ENCODE data around the gene DGKA. TPM values are rescaled to one million over a fixed set of nuclear protein-coding genes. Genes with fewer than 3 reads are reported as not detected.

Gene DGKA
- total RNA-seq, 1 experiment from 2014 or later = 25.9 TPM

DNA sequence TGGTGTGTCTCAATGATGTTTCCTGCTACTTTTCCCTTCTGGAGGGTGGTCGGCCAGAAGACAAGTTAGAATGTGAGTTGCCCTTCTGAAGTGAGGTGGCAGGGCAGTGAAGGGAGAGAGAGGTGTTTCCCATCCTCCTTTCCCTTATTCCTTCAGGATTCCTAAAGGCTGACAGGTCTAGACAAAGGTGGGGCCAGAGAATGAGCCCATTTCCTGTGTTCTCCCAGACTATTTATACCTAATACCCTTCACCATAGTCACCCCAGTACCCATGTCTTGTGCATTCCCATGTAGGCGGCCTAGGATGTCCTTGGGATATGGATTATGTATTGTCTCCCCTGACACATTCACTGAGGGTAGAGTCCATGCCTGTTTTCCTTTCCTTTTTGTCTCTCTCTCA, 7.0 kb downstream of the DGKA start:
- Histone ChIP-seq H2BK20ac (ENCODE audit: low read depth, low read length, poor library complexity, severe bottlenecking) (no peak overlapping the region), H3K27ac (ENCODE audit: insufficient read length, low read depth, low read length) (no peak overlapping the region), H3K4ac (ENCODE audit: low read depth, low read length) (no peak overlapping the region), H2BK120ac (ENCODE audit: low read depth, low read length, poor library complexity, severe bottlenecking) (no peak overlapping the region), H3K23ac (ENCODE audit: insufficient read length, low read depth, low read length) (no peak overlapping the region), H3K9ac (ENCODE audit: extremely low read depth, insufficient read length, low read length) (no peak overlapping the region), H2AK5ac (ENCODE audit: insufficient read length, low read length) (no peak overlapping the region), H3K79me1 (ENCODE audit: insufficient read depth, low read depth, low read length, poor library complexity, severe bottlenecking) (no peaks in the 10 kb centered on the region), H4K5ac (ENCODE audit: insufficient read length, low read depth, low read length) (no peak overlapping the region), H2BK5ac (ENCODE audit: insufficient read length, low read length) (no peak overlapping the region), H3K23me2 (ENCODE audit: insufficient read length, low read depth, low read length, poor library complexity, severe bottlenecking) (no peaks in the 10 kb centered on the region), H3T11ph (ENCODE audit: low read length) (no peak overlapping the region), H4K91ac (ENCODE audit: insufficient read length, low read depth, low read length) (no peak overlapping the region), H2AFZ (ENCODE audit: low read length) (no peak overlapping the region), H3K18ac (ENCODE audit: insufficient read length, low read depth, low read length) (no peak overlapping the region), H3K4me2 (ENCODE audit: insufficient read depth, insufficient read length, low read length) (no peak overlapping the region), H3K56ac (ENCODE audit: insufficient read length, low read depth, low read length) (no peak overlapping the region), H4K8ac (replicated peaks; ENCODE audit: insufficient read length, low read depth, low read length) (no peak overlapping the region), H3K27me3 (ENCODE audit: insufficient read depth, low read length) (no peaks in the 10 kb centered on the region; the same call in 1 of the 2 replicates), H2BK15ac (ENCODE audit: low read depth, low read length) (no peak overlapping the region), H3K4me1 (ENCODE audit: insufficient read depth, low read length) (no peaks in the 10 kb centered on the region; the same call in 1 of the 2 replicates), H3K9me3 (ENCODE audit: control insufficient read depth, low read depth, low read length) (no peaks in the 10 kb centered on the region), H3K14ac (ENCODE audit: insufficient read depth, low read length) (no peak overlapping the region), H2BK12ac (ENCODE audit: insufficient read length, low read depth, low read length) (no peak overlapping the region), H4K20me1 (ENCODE audit: control insufficient read depth, insufficient read depth, insufficient read length) (no peaks in the 10 kb centered on the region), H3K79me2 (ENCODE audit: insufficient read depth, low read length) (no peaks in the 10 kb centered on the region)
- Mint-ChIP-seq H3K9me3 (no peaks in the 10 kb centered on the region), H3K4me1 (peaks cover 11 to 18% of the 10 kb centered on the region in 2 experiments), H3K27ac (peak overlapping the region in 1 of 3 experiments; percentile 11; a peak in 1 of 7 replicates), H3K36me3 (ENCODE audit: insufficient read depth in 1 of 3, low read depth in 3 of 3) (peaks cover 0 to 4% (median 0%) of the 10 kb centered on the region in 3 experiments; a peak in 3 of 7 replicates), H3K27me3 (ENCODE audit: low read depth) (peaks cover 15% of the 10 kb centered on the region), H3K4me3 (no peak overlapping the region)
- no peak for DNase-seq
- no CpG with 5 or more reads among the region's 2 CpGs for WGBS (ENCODE audit: extremely low coverage, insufficient read length, low lambda C conversion rate)
- TF ChIP-seq, protein P1, sequence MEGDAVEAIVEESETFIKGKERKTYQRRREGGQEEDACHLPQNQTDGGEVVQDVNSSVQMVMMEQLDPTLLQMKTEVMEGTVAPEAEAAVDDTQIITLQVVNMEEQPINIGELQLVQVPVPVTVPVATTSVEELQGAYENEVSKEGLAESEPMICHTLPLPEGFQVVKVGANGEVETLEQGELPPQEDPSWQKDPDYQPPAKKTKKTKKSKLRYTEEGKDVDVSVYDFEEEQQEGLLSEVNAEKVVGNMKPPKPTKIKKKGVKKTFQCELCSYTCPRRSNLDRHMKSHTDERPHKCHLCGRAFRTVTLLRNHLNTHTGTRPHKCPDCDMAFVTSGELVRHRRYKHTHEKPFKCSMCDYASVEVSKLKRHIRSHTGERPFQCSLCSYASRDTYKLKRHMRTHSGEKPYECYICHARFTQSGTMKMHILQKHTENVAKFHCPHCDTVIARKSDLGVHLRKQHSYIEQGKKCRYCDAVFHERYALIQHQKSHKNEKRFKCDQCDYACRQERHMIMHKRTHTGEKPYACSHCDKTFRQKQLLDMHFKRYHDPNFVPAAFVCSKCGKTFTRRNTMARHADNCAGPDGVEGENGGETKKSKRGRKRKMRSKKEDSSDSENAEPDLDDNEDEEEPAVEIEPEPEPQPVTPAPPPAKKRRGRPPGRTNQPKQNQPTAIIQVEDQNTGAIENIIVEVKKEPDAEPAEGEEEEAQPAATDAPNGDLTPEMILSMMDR (conservative IDR thresholded peaks at IDR 0.05) = no peak

All from H9 (cell line).